H1 (cell line): ENCODE measurements around the gene CEP57L1. TPM values are rescaled to one million over a fixed set of nuclear protein-coding genes. Genes with fewer than 3 reads are reported as not detected.

Experiments
- CTCF ChIA-PET: fragments of 300-600 bp; sonication (Branson Sonifier 250); formaldehyde crosslinking; loops from one replicate; lab custom pipeline; 2021; ENCODE audit not compliant: partially characterized antibody; lab: Charles Lee
- POLR2A ChIA-PET: fragments of 300-600 bp; sonication (Branson Sonifier 250); formaldehyde crosslinking; loops from one replicate; lab custom pipeline; 2021; ENCODE audit warnings: inconsistent platforms; ENCODE audit not compliant: partially characterized antibody; lab: Charles Lee
- DNase-seq, 2 experiments: peaks; one replicate each; pipeline versions ENCODE4 v3.0.0 to v3.0.0-alpha.2; 2010 to 2022; ENCODE audit warnings: low spot score in 2 of 2, low read depth in 1 of 2, mixed read lengths in 1 of 2
- FAIRE-seq: peaks from 2 replicates; lab custom pipeline; 2011; peaks lifted over from hg19 to GRCh38; lab: Jason Lieb, UNC
- H2AFZ ChIP-seq: 2 replicates; pipeline ENCODE4 v1.8.1; 2012; ENCODE audit warnings: low read length, inconsistent platforms
- H2AK5ac ChIP-seq: 2 replicates; pipeline ENCODE4 v1.6.1; 2013; ENCODE audit warnings: low read depth, low read length
- H2BK120ac ChIP-seq: replicated peaks from 2 replicates; pipeline ENCODE3; 2013; ENCODE audit warnings: low read depth, low read length, inconsistent platforms
- H2BK12ac ChIP-seq: 2 replicates; pipeline ENCODE4 v1.6.1; 2013; ENCODE audit warnings: low read depth, low read length
- H2BK15ac ChIP-seq: 2 replicates; pipeline ENCODE4 v1.6.1; 2013; ENCODE audit warnings: low read length
- H2BK20ac ChIP-seq: 2 replicates; pipeline ENCODE4 v1.6.1; 2013; ENCODE audit warnings: low read length
- H2BK5ac ChIP-seq: 2 replicates; pipeline ENCODE4 v1.6.1; 2013; ENCODE audit warnings: low read depth, low read length
- H3K14ac ChIP-seq: 2 replicates; pipeline ENCODE4 v1.6.1; 2013; ENCODE audit warnings: inconsistent platforms; ENCODE audit not compliant: insufficient read length
- H3K18ac ChIP-seq: 2 replicates; pipeline ENCODE4 v1.6.1; 2013; ENCODE audit warnings: low read length; ENCODE audit errors: extremely low read depth
- H3K23ac ChIP-seq: 2 replicates; pipeline ENCODE4 v1.6.1; 2013; ENCODE audit warnings: inconsistent platforms; ENCODE audit not compliant: insufficient read length
- H3K23me2 ChIP-seq: 2 replicates; pipeline ENCODE4 v1.6.1; 2013; ENCODE audit warnings: low read depth, low read length
- H3K27ac ChIP-seq: 2 replicates; pipeline ENCODE4 v1.6.1; 2011; ENCODE audit warnings: low read depth, low read length, inconsistent platforms
- H3K27me3 ChIP-seq, 4 experiments: replicated peaks in 1 of 4; 1 replicate in 1 of 4; 2 replicates in 3 of 4; pipeline versions ENCODE4 v1.6.1 to v1.8.1; 2011 to 2013; ENCODE audit warnings: low read length in 3 of 4, mild to moderate bottlenecking in 3 of 4, inconsistent platforms in 2 of 4, mixed read lengths in 2 of 4, moderate library complexity in 1 of 4; ENCODE audit not compliant: control insufficient read depth in 3 of 4, insufficient read depth in 3 of 4; ENCODE audit errors: extremely low read depth in 1 of 4
- H3K36me3 ChIP-seq, 4 experiments: 2 replicates each; pipeline versions ENCODE4 v1.6.1 to v1.8.1; 2011 to 2013; ENCODE audit warnings: mild to moderate bottlenecking in 4 of 4, low read length in 3 of 4, moderate library complexity in 2 of 4, control low read depth in 1 of 4, inconsistent platforms in 1 of 4; ENCODE audit not compliant: insufficient read depth in 4 of 4, control insufficient read depth in 2 of 4
- H3K4ac ChIP-seq: replicated peaks from 2 replicates; pipeline ENCODE3; 2013; ENCODE audit warnings: low read length, low read depth, mixed read lengths, inconsistent platforms; ENCODE audit not compliant: insufficient read length
- H3K4me1 ChIP-seq, 4 experiments: replicated peaks in 1 of 4; 1 replicate in 1 of 4; 2 replicates in 3 of 4; pipeline versions ENCODE4 v1.6.1 to v1.8.1; 2011 to 2013; ENCODE audit warnings: low read length in 3 of 4, inconsistent platforms in 2 of 4, mixed read lengths in 1 of 4; ENCODE audit not compliant: insufficient read depth in 4 of 4, control insufficient read depth in 3 of 4
- H3K4me2 ChIP-seq, 2 experiments: 2 replicates each; pipeline versions ENCODE4 v1.6.1 to v1.8.1; 2011 to 2013; ENCODE audit warnings: low read depth in 2 of 2, low read length in 2 of 2, control low read depth in 1 of 2, inconsistent platforms in 1 of 2, mild to moderate bottlenecking in 1 of 2; ENCODE audit not compliant: insufficient read depth in 1 of 2
- H3K4me3 ChIP-seq, 4 experiments: fragments of 200-600, 300-600 bp in 1 of 4; sonication (generic), shearing (Covaris generic), sonication (Bioruptor Twin) in 1 of 4; 2 replicates each; pipeline versions ENCODE4 v1.5.1 to v1.8.1; 2011 to 2016; ENCODE audit warnings: low read length in 4 of 4, low read depth in 3 of 4, control low read depth in 2 of 4, inconsistent platforms in 2 of 4, mild to moderate bottlenecking in 2 of 4, mixed read lengths in 1 of 4, moderate library complexity in 1 of 4; ENCODE audit not compliant: insufficient read depth in 2 of 4; ENCODE audit errors: extremely low read depth in 1 of 4
- H3K56ac ChIP-seq: replicated peaks from 2 replicates; pipeline ENCODE3; 2013; ENCODE audit warnings: low read depth, mild to moderate bottlenecking, mixed read lengths, low read length, inconsistent platforms; ENCODE audit not compliant: insufficient read length
- H3K79me1 ChIP-seq: 2 replicates; pipeline ENCODE4 v1.6.1; 2013; ENCODE audit warnings: low read depth, low read length, control low read depth
- H3K79me2 ChIP-seq, 2 experiments: 2 replicates each; pipeline versions ENCODE4 v1.6.1 to v1.8.1; 2012 to 2013; ENCODE audit warnings: low read length in 2 of 2, mild to moderate bottlenecking in 2 of 2, inconsistent platforms in 1 of 2; ENCODE audit not compliant: insufficient read depth in 2 of 2, control insufficient read depth in 1 of 2
- H3K9ac ChIP-seq, 4 experiments: replicated peaks in 1 of 4; 1 replicate in 1 of 4; 2 replicates in 3 of 4; pipeline versions ENCODE4 v1.6.1 to v1.8.1; 2011 to 2013; ENCODE audit warnings: low read depth in 3 of 4, low read length in 3 of 4, control low read depth in 2 of 4, mild to moderate bottlenecking in 2 of 4, moderate library complexity in 2 of 4, inconsistent platforms in 1 of 4; ENCODE audit errors: extremely low read depth in 1 of 4
- H3K9me3 ChIP-seq, 2 experiments: 2 replicates each; pipeline versions ENCODE4 v1.6.1 to v1.8.1; 2012 to 2013; ENCODE audit warnings: mild to moderate bottlenecking in 2 of 2, moderate library complexity in 2 of 2, control low read depth in 1 of 2, inconsistent platforms in 1 of 2, low read depth in 1 of 2, low read length in 1 of 2, mixed read lengths in 1 of 2; ENCODE audit not compliant: insufficient read depth in 2 of 2
- H4K20me1 ChIP-seq, 2 experiments: replicated peaks in 1 of 2; 2 replicates each; pipeline versions ENCODE3 to v1.8.1; 2011 to 2013; ENCODE audit warnings: inconsistent platforms in 2 of 2, low read length in 2 of 2, mild to moderate bottlenecking in 1 of 2; ENCODE audit not compliant: insufficient read depth in 2 of 2, control insufficient read depth in 1 of 2
- H4K5ac ChIP-seq: 2 replicates; pipeline ENCODE4 v1.6.1; 2013; ENCODE audit warnings: low read length, low read depth, mixed read lengths, inconsistent platforms; ENCODE audit not compliant: insufficient read length
- H4K8ac ChIP-seq: 2 replicates; pipeline ENCODE4 v1.8.0; 2013; ENCODE audit warnings: mild to moderate bottlenecking, moderate library complexity, low read length, inconsistent platforms; ENCODE audit not compliant: insufficient read depth; ENCODE audit errors: extremely low read depth
- H4K91ac ChIP-seq: replicated peaks from 2 replicates; pipeline ENCODE3; 2013; ENCODE audit warnings: low read length, mixed read lengths, inconsistent platforms; ENCODE audit not compliant: insufficient read length
- ATF2 ChIP-seq: IDR thresholded peaks from 2 replicates; pipeline ENCODE4 v1.6.1; 2012; ENCODE audit warnings: low read length, inconsistent platforms
- CBX8 ChIP-seq: fragments of 300-800, 300-1000 bp; sonication (generic); IDR thresholded peaks from 2 replicates; pipeline ENCODE4 v1.7.1; 2016; ENCODE audit warnings: low read depth, low read length, borderline replicate concordance
- CEBPB ChIP-seq: IDR thresholded peaks from 2 replicates; pipeline ENCODE4 v1.6.1; 2012; ENCODE audit warnings: low read depth, low read length
- CHD2 ChIP-seq: IDR thresholded peaks from 2 replicates; pipeline ENCODE4 v1.6.1; 2012; ENCODE audit warnings: low read length, improper control_type of control experiment
- GTF2F1 ChIP-seq: IDR thresholded peaks from 2 replicates; pipeline ENCODE4 v1.6.1; 2012; ENCODE audit warnings: low read depth, low read length, improper control_type of control experiment, borderline replicate concordance
- HDAC6 ChIP-seq: IDR thresholded peaks from one replicate; pipeline ENCODE4 v1.7.1; 2012; ENCODE audit warnings: low read depth, mild to moderate bottlenecking, inconsistent platforms, low read length, moderate library complexity
- MAX ChIP-seq: IDR thresholded peaks from 2 replicates; pipeline ENCODE4 v1.6.1; 2012; ENCODE audit warnings: inconsistent platforms
- PHF8 ChIP-seq: fragments of 200-600 bp; sonication (generic); conservative IDR thresholded peaks from 2 replicates; pipeline ENCODE4 v1.7.1; 2012; ENCODE audit warnings: low read depth, mild to moderate bottlenecking, inconsistent platforms, low read length, moderate library complexity
- SP2 ChIP-seq: IDR thresholded peaks from 2 replicates; pipeline ENCODE4 v1.6.1; 2012; ENCODE audit warnings: mild to moderate bottlenecking, low read length, inconsistent platforms
- SP4 ChIP-seq: IDR thresholded peaks from 2 replicates; pipeline ENCODE4 v1.6.1; 2012; ENCODE audit warnings: low read length, inconsistent platforms
- TAF7 ChIP-seq: optimal IDR thresholded peaks from 2 replicates; pipeline ENCODE3; 2011; ENCODE audit warnings: low read depth, mild to moderate bottlenecking, inconsistent platforms, low read length, moderate library complexity, borderline replicate concordance
- TBP ChIP-seq: IDR thresholded peaks from 2 replicates; pipeline ENCODE4 v1.6.1; 2011; ENCODE audit warnings: low read depth, low read length, improper control_type of control experiment
- TEAD4 ChIP-seq: IDR thresholded peaks from 2 replicates; pipeline ENCODE4 v1.6.1; 2012; ENCODE audit warnings: low read depth, low read length, inconsistent platforms, mixed read lengths
- WGBS, 2 experiments: shearing (Covaris generic) in 1 of 2; methylation state at CpG; one replicate each; pipeline versions ENCODE4 v1.1.6 to v1.1.7; 2013 to 2015; ENCODE audit warnings: low lambda C conversion rate in 2 of 2, mixed read lengths in 2 of 2, inconsistent platforms in 1 of 2, low coverage in 1 of 2, missing lambda C conversion rate in 1 of 2; ENCODE audit not compliant: insufficient replicate concordance in 2 of 2, insufficient coverage in 1 of 2, insufficient read length in 1 of 2; ENCODE audit errors: extremely low coverage in 1 of 2, missing lambda C conversion rate in 1 of 2; 5-methylcytosine and 5-hydroxymethylcytosine counted together
- polyA plus RNA-seq, 7 experiments: library from polyadenylated mRNA; depleted of rRNA in 3 of 7; stranded (reverse) in 5 of 7; unstranded in 2 of 7; fragments of >200 nt in 5 of 7; fragments of 200-250 nt in 2 of 7; gene quantifications; 1 replicate in 5 of 7; 2 replicates in 1 of 7; 4 replicates in 1 of 7; pipeline versions ENCODE4 v1.2.1 to v1.2.3, GENCODE V29; 2011 to 2013; ENCODE audit warnings: missing spikeins in 2 of 7, mixed read lengths in 2 of 7
- total RNA-seq: library from RNA; stranded (reverse); fragmentation: NEBNext Ultra II Directional; extraction: Animal tissue kit (Norgen Biotek cat#: 25700); gene quantifications from 2 replicates; pipeline ENCODE4 v1.2.1, GENCODE V29; 2021

The CEP57L1 gene
- total and polyA plus RNA-seq, 2 of the 8 experiments (the other 6 are each of a cell fraction or from before 2014, with no cell fraction given): 3.6 to 11.5 TPM

GRCh38 chr6:109117346-109118035, 22.2 kb downstream of the CEP57L1 start:
- Histone ChIP-seq H3K14ac (no peak overlapping the region), H2BK15ac (no peak overlapping the region), H3K79me2 (no peaks in the 10 kb centered on the region), H4K5ac (no peak overlapping the region), H2BK5ac (no peak overlapping the region), H2AFZ (no peak overlapping the region), H3K4me2 (no peak overlapping the region), H4K91ac (no peak overlapping the region), H2BK120ac (no peak overlapping the region), H3K23me2 (no peaks in the 10 kb centered on the region), H2AK5ac (no peak overlapping the region), H3K27ac (no peak overlapping the region), H3K27me3 (no peaks in the 10 kb centered on the region), H2BK20ac (no peak overlapping the region), H3K56ac (no peak overlapping the region), H3K18ac (no peak overlapping the region), H3K36me3 (no peaks in the 10 kb centered on the region; a peak in 1 of 8 replicates), H4K8ac (no peak overlapping the region), H3K79me1 (no peaks in the 10 kb centered on the region), H3K23ac (no peak overlapping the region), H3K4ac (no peak overlapping the region), H4K20me1 (no peaks in the 10 kb centered on the region), H3K9ac (no peak overlapping the region), H3K4me3 (no peak overlapping the region), H3K9me3 (no peaks in the 10 kb centered on the region), H2BK12ac (no peak overlapping the region), H3K4me1 (no peaks in the 10 kb centered on the region)
- ChIA-PET POLR2A (no interaction called here), CTCF (no interaction called here)
- FAIRE-seq (no peak), DNase-seq (no peak)
- 88% methylated on average over 5 of the region's 5 CpGs; no CpG with 5 or more reads in 1 of the 2 experiments for WGBS, 2 experiments
- no peak for TF ChIP-seq CHD2
- TF ChIP-seq PHF8: no peak
- TF ChIP-seq TEAD4: no peak
- TF ChIP-seq TAF7: no peak
- TF ChIP-seq SP2: no peak
- TF ChIP-seq CBX8: no peak
- no peak for TF ChIP-seq ATF2
- TF ChIP-seq CEBPB: no peak
- TF ChIP-seq HDAC6: no peak
- no peak for TF ChIP-seq TBP
- TF ChIP-seq GTF2F1: no peak
- no peak for TF ChIP-seq MAX
- no peak for TF ChIP-seq SP4
